Neural cell (in vitro differentiated cells): ENCODE data around the gene MTHFD1L. TPM values are rescaled to one million over a fixed set of nuclear protein-coding genes. Genes with fewer than 3 reads are reported as not detected.
"Not testable (repeated sequence)": the region's sequence is repeated elsewhere in the genome, so short reads cannot be mapped to it uniquely, and the experiment has no call there.

Experiments used
- H2AFZ ChIP-seq: fragments of 200-600, 300-800 bp; sonication (generic), shearing (Covaris generic); 2 replicates; pipeline ENCODE4 v1.6.0; 2014; ENCODE audit warnings: low read depth, mild to moderate bottlenecking, antibody characterized with exemption, low read length, moderate library complexity
- H3F3A ChIP-seq: fragments of 200-600 bp; shearing (Covaris generic); 2 replicates; pipeline ENCODE4 v1.6.1; 2016; ENCODE audit warnings: mild to moderate bottlenecking, moderate library complexity, mixed read lengths, antibody characterized with exemption, low read length; ENCODE audit not compliant: insufficient read depth, poor library complexity, severe bottlenecking
- H3K27ac ChIP-seq: fragments of 200-600, 300-800 bp; sonication (generic), shearing (Covaris generic); 2 replicates; pipeline ENCODE4 v1.5.1; 2014; ENCODE audit warnings: mild to moderate bottlenecking, low read length, moderate library complexity
- H3K27me3 ChIP-seq: fragments of 300-800, 200-600 bp; sonication (generic), shearing (Covaris generic); 2 replicates; pipeline ENCODE4 v1.6.0; 2014; ENCODE audit warnings: mild to moderate bottlenecking, low read depth, low read length, moderate library complexity; ENCODE audit not compliant: insufficient read depth
- H3K36me3 ChIP-seq: fragments of 300-800, 200-600 bp; sonication (generic), shearing (Covaris generic); 2 replicates; pipeline ENCODE4 v1.5.1; 2014; ENCODE audit warnings: mild to moderate bottlenecking, antibody characterized with exemption, low read length, moderate library complexity; ENCODE audit not compliant: insufficient read depth
- H3K4me2 ChIP-seq: fragments of 300-800, 200-600 bp; sonication (generic), shearing (Covaris generic); 2 replicates; pipeline ENCODE4 v1.6.0; 2014; ENCODE audit warnings: mild to moderate bottlenecking, low read length
- H3K4me3 ChIP-seq: fragments of 300-800, 200-600 bp; sonication (generic), shearing (Covaris generic); 2 replicates; pipeline ENCODE4 v1.5.1; 2014; ENCODE audit warnings: mild to moderate bottlenecking, low read length, moderate library complexity
- H3K79me2 ChIP-seq: fragments of 200-600 bp; shearing (Covaris generic); replicated peaks from 2 replicates; pipeline ENCODE4 v1.6.0; 2014; ENCODE audit warnings: mild to moderate bottlenecking, low read length, moderate library complexity; ENCODE audit not compliant: insufficient read depth
- H3K9ac ChIP-seq: fragments of 300-800, 200-600 bp; sonication (generic), shearing (Covaris generic); 2 replicates; pipeline ENCODE4 v1.6.1; 2016; ENCODE audit warnings: mild to moderate bottlenecking, low read length, mixed read lengths
- H3K9me2 ChIP-seq: fragments of 200-600 bp; shearing (Covaris generic); 2 replicates; pipeline ENCODE4 v1.6.1; 2016; ENCODE audit warnings: mild to moderate bottlenecking, low read length, mixed read lengths; ENCODE audit not compliant: insufficient read depth
- H3K9me3 ChIP-seq: fragments of 200-600, 300-800 bp; sonication (generic), shearing (Covaris generic); 2 replicates; pipeline ENCODE4 v1.6.1; 2016; ENCODE audit warnings: mild to moderate bottlenecking, mixed run types, low read length, moderate library complexity, mixed read lengths
- H4K20me1 ChIP-seq: fragments of 200-600 bp; shearing (Covaris generic); 2 replicates; pipeline ENCODE4 v1.6.1; 2016; ENCODE audit warnings: mild to moderate bottlenecking, mixed run types; ENCODE audit not compliant: insufficient read depth
- CTCF ChIP-seq: fragments of 450-650 bp; IDR thresholded peaks from 2 replicates; pipeline ENCODE4 v1.5.1; 2014; ENCODE audit warnings: antibody characterized with exemption, mild to moderate bottlenecking, moderate library complexity; ENCODE audit not compliant: poor library complexity, severe bottlenecking
- EP300 ChIP-seq: fragments of 450-650 bp; conservative IDR thresholded peaks from 2 replicates; pipeline ENCODE4 v1.6.1; 2014; ENCODE audit warnings: antibody characterized with exemption, mild to moderate bottlenecking, moderate library complexity; ENCODE audit not compliant: poor library complexity, severe bottlenecking
- EZH2 ChIP-seq: fragments of 200-600, 300-800 bp; shearing (Covaris generic), sonication (generic); IDR thresholded peaks from 2 replicates; pipeline ENCODE4 v1.6.1; 2014; ENCODE audit warnings: antibody characterized with exemption, low read length, borderline replicate concordance, mild to moderate bottlenecking; ENCODE audit not compliant: insufficient read depth, poor library complexity, severe bottlenecking
- MXI1 ChIP-seq: fragments of 450-650 bp; conservative IDR thresholded peaks from 2 replicates; pipeline ENCODE4 v1.6.1; 2014; ENCODE audit warnings: antibody characterized with exemption, mild to moderate bottlenecking; ENCODE audit not compliant: poor library complexity, severe bottlenecking
- POLR2AphosphoS5 ChIP-seq: IDR thresholded peaks from 2 replicates; pipeline ENCODE4 v1.6.1; 2012
- RAD21 ChIP-seq: fragments of 450-650 bp; conservative IDR thresholded peaks from 2 replicates; pipeline ENCODE4 v1.6.1; 2014; ENCODE audit warnings: antibody characterized with exemption, mild to moderate bottlenecking, moderate library complexity
- REST ChIP-seq: IDR thresholded peaks from 2 replicates; pipeline ENCODE4 v1.6.1; 2012; ENCODE audit warnings: borderline replicate concordance
- SMC3 ChIP-seq: fragments of 450-650 bp; conservative IDR thresholded peaks from 2 replicates; pipeline ENCODE4 v1.6.1; 2014; ENCODE audit warnings: antibody characterized with exemption, mild to moderate bottlenecking, moderate library complexity; ENCODE audit not compliant: poor library complexity
- TAF1 ChIP-seq: IDR thresholded peaks from 2 replicates; pipeline ENCODE4 v1.6.1; 2012; ENCODE audit warnings: low read depth
- polyA plus RNA-seq: library from polyadenylated mRNA; depleted of rRNA; stranded (reverse); fragments of >200 nt; gene quantifications from 2 replicates; pipeline ENCODE4 v1.2.3, GENCODE V29; 2014

Gene MTHFD1L
- polyA plus RNA-seq, 1 donor from 2014 or later, result 6.3 TPM

GRCh38 chr6:151082079-151082478 lies 216.6 kb downstream of the MTHFD1L start:
- H3K4me3 ChIP-seq, result no peak overlapping the region
- TF ChIP-seq MXI1 (no peak), POLR2AphosphoS5 (no peak), EP300 (no peak), REST (no peak), SMC3 (no peak), EZH2 (no peak), TAF1 (no peak), RAD21 (no peak), CTCF (no peak)
- no peak overlapping the region for H3K4me2 ChIP-seq

DNA sequence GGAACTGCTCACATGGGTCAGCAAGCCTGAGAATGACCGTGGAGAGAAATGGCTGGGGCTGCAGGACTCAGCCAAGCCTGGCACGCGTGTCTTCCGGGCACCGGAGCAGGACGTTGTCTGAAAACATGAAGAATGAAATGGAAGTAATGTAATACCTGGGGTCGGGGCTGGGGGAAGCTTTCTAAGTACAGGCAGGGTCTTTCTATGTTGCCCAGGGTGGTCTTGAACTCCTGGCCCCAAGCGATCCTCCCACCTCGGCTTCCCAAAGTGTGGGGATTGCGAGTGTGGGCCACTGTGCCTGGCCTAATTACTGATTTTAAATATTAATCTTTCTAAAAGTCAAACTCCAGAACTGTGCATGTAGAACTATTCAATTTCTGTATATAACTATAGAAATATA lies 218.8 kb downstream of the MTHFD1L start:
- Histone ChIP-seq H3F3A (no peaks in the 10 kb centered on the region), H3K9me3 (no peaks in the 10 kb centered on the region), H3K27ac (no peak overlapping the region), H4K20me1 (no peaks in the 10 kb centered on the region), H2AFZ (no peak overlapping the region), H3K36me3 (no peaks in the 10 kb centered on the region), H3K4me3 (no peak overlapping the region), H3K9me2 (no peaks in the 10 kb centered on the region), H3K79me2 (no peaks in the 10 kb centered on the region), H3K9ac (no peak overlapping the region), H3K4me2 (no peak overlapping the region), H3K27me3 (no peaks in the 10 kb centered on the region)
- TF ChIP-seq REST (no peak), EZH2 (no peak), TAF1 (no peak), RAD21 (no peak), POLR2AphosphoS5 (no peak), MXI1 (no peak), SMC3 (no peak), CTCF (no peak), EP300 (no peak)

More at GRCh38 chr6:151082079-151082478, 216.6 kb downstream of the MTHFD1L start:
- H3K9ac ChIP-seq, result no peak overlapping the region
- no peaks in the 10 kb centered on the region for H3K79me2 ChIP-seq
- H4K20me1 ChIP-seq, result no peaks in the 10 kb centered on the region
- no peaks in the 10 kb centered on the region for H3K36me3 ChIP-seq
- no peak overlapping the region for H2AFZ ChIP-seq
- no peak overlapping the region for H3K27ac ChIP-seq
- no peaks in the 10 kb centered on the region for H3K9me3 ChIP-seq
- no peaks in the 10 kb centered on the region for H3K9me2 ChIP-seq
- no peaks in the 10 kb centered on the region for H3K27me3 ChIP-seq
- no peaks in the 10 kb centered on the region for H3F3A ChIP-seq

GRCh38 chr6:151087055-151087454 lies 221.6 kb downstream of the MTHFD1L start:
- H3F3A ChIP-seq, H3K27me3 ChIP-seq, H2AFZ ChIP-seq, H3K27ac ChIP-seq, H3K4me2 ChIP-seq, H4K20me1 ChIP-seq, H3K36me3 ChIP-seq, H3K4me3 ChIP-seq, H3K9ac ChIP-seq, H3K79me2 ChIP-seq, H3K9me3 ChIP-seq, H3K9me2 ChIP-seq: not testable (repeated sequence)
